Cardiac septum (tissue), 1 donor: ENCODE measurements around the gene CFAP299. TPM values are rescaled to one million over a fixed set of nuclear protein-coding genes. Genes with fewer than 3 reads are reported as not detected.

Experiments
- DNase-seq: peaks from one replicate; pipeline ENCODE4 v3.0.0-alpha.2; 2020; ENCODE audit warnings: low spot score
- intact Hi-C: fragments of 100-400 bp; cut with DNase I; formaldehyde crosslinking; loops from one replicate; pipeline ENCODE4 v1.14.0; 2022
- total RNA-seq: library from RNA; stranded (reverse); fragmentation: NEBNext Ultra II Directional; extraction: Animal tissue kit (Norgen Biotek cat#: 25700); gene quantifications from one replicate; pipeline ENCODE4 v1.2.1, GENCODE V29; 2021
- donor health status: DM: no; HTN: no; CAD: no.

CFAP299 gene
- total RNA-seq, 1 donor from 2014 or later: not detected

DNA sequence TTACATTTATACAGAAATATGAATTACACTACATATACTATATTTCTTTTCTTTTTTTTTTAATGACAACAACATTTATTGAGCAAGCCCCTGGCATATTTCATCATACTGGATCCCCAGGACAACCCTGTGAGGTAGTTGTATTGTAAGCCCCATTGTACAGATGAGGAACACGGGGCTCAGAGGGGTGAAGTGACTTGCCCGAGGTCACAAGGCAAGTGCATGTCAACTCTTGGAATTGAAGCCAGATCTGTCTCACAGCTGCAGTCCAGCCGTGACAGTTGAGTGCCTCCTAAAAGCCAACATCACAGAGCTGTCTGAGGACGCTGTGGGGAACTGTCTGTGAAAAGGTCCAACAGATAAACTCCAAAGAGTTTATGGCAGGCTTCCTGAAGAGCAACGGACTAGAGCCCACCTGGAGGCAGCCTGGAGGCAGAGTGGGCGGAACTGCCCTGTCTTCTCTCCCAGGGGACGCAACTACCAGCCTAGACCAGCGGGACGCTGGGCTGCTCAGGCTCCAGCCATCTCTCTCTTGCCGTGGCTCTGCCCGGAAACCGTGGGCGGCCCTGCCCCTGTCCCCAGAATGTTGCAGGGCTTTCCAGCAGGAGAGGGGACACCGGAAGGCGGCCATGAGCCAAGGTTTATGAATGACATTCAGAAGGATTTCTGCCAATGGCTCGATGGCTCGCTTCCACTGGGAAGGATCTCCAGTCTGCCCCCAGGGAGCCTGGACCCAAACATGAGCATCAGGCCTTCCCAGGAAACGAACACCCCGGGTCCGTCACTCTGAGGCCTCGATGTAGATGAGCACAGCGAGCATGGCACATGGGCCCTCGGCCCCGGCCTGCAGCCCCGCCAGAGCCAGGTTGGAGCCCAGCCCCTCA, 50.1 kb downstream of the CFAP299 start:
- intact Hi-C loops: no loop called here
- no peak for DNase-seq

DNA sequence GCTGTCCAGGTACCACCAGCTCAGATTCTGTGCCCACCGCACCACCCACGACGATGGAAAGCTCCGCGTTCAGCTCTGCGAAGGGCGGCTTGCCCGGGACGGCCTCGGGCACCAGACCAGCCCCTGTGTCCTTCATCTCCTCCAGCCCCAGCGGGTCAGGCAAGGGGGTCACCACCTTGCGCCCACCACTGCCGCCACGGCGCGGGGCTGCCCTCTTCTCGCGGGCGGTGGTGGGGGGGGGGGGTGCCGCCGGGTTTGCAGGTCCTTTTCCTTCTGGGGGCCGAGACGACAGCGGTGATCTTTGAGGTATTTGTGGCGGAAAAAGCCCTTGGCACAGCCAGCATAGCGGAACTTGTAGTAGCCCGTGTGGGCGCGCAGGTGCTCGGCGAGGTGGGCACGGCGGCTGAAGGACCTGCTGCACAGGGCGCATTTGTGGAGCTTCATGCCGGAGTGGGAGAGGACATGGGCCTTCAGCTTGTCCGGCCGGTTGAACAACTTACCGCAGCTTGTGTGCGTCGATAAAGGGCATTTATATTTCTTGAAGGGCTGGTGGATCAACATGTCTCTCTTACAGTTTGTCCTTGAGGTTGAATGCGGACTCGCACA, 50.9 kb downstream of the CFAP299 start:
- intact Hi-C loops: no loop called here
- peak; percentile 74 for DNase-seq

DNA sequence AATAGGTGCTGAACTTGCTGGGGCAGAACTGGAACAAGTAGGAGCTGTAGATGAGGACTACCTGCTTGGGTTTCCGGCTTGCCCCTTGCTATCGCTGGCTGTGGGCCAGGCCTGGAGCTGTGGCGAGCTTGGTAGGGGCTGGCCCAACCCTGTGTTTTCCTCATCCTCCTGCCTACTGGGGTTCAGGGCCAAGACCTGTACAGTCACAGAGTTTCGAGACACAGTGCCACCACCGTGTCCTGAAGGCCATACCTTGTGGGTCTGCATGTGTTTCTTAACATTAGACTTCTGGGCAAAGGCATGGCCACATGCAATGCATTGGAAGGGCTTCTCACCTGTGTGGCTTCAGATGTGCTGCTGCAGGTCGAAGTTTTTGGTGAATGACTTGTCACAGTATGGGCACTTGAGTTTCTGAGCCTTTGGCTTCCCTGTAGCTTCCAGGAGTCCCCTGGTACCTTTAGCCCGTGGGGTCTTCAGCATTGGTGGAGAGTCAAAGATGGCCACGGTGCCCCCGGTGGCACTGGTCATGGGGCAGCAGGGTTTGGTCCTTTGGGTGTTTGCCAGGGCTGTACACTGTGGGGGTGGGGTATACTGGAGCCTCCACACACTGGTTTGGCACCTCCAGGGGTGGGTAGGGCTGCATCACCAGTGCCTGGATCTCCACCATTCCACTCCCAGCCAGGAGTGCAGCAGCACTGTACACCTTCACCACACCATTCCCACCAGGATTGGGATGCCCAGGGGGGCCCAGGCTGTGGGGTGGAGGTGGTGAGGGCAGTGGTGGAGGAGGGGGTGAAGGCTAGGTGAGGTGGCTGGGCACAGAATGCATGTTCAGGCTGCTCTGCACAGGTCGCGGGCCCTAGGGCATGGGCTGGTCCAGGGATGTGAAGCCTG, 52.1 kb downstream of the CFAP299 start:
- intact Hi-C loops: no loop called here
- no peak for DNase-seq

- intact Hi-C loops: no loop called here
- DNase-seq: no peak
These were observed 52.7 kb downstream of the CFAP299 start for GRCh38 chr4:80388284-80388607.

- intact Hi-C loops: no loop called here
- DNase-seq: no peak
These were observed 54.6 kb downstream of the CFAP299 start for GRCh38 chr4:80390178-80390577.

DNA sequence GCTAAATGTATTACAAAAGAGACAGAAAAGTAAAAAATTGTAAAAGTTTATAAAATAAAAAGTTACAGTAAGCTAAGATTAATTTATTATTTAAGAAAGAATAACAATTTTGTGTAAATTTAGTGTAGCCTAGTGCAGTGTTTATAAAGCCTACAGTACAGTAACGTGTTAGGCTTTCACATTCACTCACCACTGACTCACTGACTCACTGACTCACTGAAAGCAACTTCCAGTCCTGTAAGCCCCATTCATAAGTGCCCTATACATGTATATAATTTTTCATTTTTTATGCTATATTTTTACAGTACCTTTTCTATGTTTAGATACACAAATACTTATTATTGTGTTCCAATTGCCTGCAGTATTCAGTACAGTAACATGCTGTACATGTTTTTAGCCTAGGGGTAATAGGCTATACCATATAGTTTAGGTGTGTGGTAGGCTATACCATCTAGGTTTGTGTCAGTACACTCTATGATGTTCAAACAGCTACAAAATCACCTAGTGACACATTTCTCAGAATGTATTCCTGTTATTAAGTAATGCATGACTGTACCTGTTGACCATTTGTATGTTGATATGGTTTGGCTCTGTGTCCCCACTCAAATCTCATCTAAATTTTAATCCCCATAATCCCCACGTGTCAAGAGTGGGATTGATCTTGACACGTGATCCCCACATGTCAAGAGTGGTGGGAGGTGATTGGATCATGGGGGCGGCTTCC, 57.9 kb downstream of the CFAP299 start:
- intact Hi-C loops: no loop called here

DNA sequence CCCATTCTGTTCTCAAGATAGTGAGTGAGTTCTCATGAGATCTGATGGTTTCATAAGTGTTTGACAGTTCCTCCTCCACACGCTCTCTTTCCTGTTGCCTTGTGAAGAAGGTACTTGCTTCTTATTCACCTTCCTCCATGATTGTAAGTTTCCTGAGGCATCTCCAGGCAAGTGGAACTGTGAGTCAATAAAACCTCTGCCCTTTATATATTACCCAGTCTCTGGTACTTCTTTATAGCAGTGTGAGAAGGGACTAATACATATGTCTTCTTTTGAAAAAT, 58.4 kb downstream of the CFAP299 start:
- no peak for DNase-seq
- intact Hi-C loops: no loop called here

More for the DNA sequence above, 57.9 kb downstream of the CFAP299 start:
- no peak for DNase-seq

DNA sequence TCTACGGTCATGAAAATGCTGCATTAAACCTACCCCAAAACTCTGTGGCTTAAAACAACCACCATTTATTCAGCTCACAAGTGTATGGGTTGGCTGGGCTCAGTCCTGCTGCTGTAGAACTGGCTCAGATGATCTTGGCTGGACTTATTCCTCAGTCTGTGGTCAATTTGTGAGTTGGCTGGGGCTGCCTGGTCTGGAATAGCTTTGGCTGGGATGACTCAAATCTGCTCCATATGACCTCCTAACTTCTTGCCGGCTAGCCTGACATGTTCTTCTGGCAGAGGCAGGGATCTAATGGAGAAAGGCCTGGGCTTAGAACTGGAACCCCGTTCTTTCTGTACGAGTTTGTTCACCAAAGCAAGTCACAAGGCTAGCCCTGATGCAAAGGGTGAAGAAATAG, 71.7 kb downstream of the CFAP299 start:
- intact Hi-C loops: no loop called here
- no peak for DNase-seq

GRCh38 chr4:80409809-80410208, 74.3 kb downstream of the CFAP299 start:
- intact Hi-C loops: no loop called here
- no peak for DNase-seq

DNA sequence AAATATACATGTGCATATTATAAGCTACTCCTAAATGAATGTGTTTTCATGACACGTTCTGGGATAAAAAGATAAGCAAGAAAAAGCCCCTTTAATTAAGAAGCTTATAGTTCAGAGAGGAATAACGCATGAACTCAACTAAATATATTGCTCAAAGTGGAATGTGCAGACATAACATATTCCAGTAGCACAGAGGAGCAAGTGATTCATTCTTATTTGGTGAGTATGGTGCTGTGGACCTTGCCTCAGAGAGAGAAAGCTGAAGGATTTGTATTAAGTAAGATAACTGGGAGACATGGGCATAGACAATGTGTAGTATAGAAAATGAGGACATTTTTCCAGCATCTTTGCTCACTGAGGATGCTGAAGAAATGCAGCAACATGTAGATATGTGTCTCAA, 76.8 kb downstream of the CFAP299 start:
- DNase-seq: no peak
- intact Hi-C loops: no loop called here

DNA sequence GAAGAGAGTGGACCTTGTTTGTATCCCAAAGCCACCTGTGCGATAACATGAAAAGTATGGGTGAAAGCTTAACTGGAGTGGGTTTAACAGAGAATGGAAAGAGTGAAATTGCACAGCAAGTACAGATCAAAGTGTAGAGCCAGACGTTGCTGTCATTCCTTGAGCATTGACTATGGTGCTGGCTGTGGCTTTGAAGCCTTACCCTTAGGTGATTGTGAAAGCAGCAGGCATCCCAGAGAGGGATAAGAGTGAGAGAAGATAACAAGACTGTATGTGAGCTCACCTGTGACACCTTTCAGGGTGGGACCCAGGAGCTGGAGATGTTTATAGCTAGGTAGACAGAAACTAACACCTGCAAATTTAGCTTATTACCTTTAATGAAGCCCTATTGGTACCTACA, 77.6 kb downstream of the CFAP299 start:
- DNase-seq: no peak
- intact Hi-C loops: no loop called here

DNA sequence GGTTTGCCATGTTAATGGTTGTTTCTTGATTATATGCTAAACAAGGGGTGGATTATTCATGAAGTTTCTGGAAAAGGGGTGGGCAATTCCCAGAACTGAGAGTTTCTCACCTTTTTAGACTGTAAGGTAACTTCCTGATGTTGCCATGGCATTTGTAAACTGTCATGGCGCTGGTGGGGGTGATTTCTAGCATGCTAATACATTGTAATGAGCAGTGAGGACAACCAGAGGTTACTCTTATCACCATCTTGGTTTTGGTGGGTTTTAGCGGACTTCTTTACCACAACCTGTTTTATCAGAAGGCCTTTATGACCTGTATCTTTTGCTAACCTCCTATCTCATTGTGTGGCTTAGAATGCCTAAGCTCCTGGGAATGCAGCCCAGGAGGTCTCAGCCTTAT, 81.5 kb downstream of the CFAP299 start:
- intact Hi-C loops: no loop called here

DNA sequence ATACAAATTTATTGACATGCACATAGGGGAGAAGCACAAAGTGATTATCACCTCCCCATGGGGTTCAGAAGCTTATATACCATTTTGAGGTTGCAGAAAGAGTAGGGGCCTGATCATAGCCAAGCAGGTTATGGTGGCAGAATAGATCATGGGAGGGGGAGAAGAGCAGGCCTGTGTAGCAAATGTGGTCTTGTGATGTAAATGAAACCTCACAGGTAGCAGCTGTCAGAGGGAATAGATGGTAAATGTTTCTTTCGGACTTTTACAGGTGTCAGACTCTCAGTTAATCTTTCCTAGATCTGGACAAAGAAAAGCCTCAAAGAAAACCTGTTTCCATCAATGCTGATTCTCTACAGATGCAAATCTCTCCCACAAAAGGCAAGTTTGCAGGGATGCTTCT, 84.4 kb downstream of the CFAP299 start:
- no peak for DNase-seq
- intact Hi-C loops: no loop called here

More for the DNA sequence above, 81.5 kb downstream of the CFAP299 start:
- DNase-seq: no peak

DNA sequence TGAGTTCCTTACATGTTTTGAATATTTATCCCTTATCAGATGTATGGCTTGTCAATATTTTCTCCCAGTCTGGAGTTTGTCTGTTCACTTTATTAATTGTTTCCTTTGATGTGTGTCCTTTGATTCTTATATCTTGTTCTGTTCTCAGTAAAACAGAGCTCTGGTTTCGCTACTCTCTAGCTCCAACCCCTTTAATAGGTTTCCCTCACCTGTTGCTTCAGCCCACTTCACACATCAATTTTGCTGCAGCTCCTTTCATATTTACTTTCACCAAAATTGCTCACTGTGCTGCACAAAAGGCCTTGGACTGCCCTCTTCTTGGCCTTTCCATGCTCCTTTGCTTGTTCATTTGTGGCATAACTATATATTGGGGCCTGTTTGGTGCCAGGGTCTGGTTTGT, 85.1 kb downstream of the CFAP299 start:
- intact Hi-C loops: no loop called here
- no peak for DNase-seq

- no peak for DNase-seq
- intact Hi-C loops: no loop called here
These were observed 87.3 kb downstream of the CFAP299 start for GRCh38 chr4:80422727-80423404.

- intact Hi-C loops: no loop called here
- no peak for DNase-seq
These were observed 88.2 kb downstream of the CFAP299 start for GRCh38 chr4:80423553-80424224.

- DNase-seq: no peak
- intact Hi-C loops: no loop called here
These were observed 88.7 kb downstream of the CFAP299 start for GRCh38 chr4:80424225-80424581.

DNA sequence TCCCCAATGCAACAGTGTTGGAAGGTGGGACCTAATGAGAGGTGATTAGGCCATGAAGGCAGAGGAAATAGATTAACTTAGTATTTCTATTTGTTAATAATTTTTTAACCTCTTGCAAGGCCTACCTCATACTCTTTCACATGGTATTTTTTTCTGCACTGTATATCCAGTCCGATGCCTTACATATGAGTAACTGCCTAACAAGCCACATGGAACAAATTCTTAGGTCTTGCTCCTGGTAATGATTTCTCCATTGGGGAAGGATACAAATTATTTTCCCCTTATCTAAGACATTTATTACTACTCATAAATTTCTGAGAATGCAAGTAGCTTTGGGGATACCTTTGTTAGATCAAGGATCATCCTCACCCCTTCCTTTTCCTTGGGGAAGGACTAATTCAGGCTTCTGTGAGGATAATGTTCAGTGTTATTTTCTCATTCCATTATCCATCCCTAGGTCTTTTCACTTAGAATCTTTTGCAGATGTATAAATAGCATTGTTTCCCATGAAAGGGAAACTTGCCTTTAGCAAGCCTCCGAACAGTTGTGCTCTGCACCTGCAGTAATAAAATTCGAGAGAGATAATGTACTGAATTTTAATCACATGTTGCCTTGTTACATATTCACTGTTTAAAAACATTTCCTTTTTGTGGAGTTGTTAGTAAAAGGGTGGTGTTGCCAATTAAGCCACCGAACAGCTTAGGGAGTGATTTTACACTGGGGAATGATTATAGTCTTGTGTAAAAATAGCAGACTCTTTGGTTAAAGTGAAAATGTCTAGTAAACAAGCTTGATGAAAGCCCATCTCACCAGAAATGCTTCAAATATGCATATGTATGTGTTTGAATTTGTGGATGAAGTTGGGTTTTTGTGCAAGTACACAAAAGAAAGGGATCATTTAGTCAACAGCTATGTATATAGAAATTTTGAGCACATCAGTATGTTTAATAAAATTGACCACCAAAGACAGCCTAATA, 89.9 kb downstream of the CFAP299 start:
- DNase-seq: no peak
- intact Hi-C loops: no loop called here
